ENCODE results near the gene FBLN5.
"Not testable (repeated sequence)": the region's sequence is repeated elsewhere in the genome, so short reads cannot be mapped to it uniquely, and the experiment has no call there.

FBLN5 gene

GRCh38 chr14:91912035-91912434 lies 35.5 kb downstream of the FBLN5 start:
- in situ Hi-C loops (cut with HindIII; ENCODE audit: low pct_unique_long_range_greater_than_20kb, low sequenced_read_pairs): no loop called here
- TF ChIP-seq JUND (IDR thresholded peaks at IDR 0.05; ENCODE audit: low read depth): no peak
- DNase-seq (ENCODE audit: low read depth in 1 of 2, low spot score in 1 of 2): no peak

DNA sequence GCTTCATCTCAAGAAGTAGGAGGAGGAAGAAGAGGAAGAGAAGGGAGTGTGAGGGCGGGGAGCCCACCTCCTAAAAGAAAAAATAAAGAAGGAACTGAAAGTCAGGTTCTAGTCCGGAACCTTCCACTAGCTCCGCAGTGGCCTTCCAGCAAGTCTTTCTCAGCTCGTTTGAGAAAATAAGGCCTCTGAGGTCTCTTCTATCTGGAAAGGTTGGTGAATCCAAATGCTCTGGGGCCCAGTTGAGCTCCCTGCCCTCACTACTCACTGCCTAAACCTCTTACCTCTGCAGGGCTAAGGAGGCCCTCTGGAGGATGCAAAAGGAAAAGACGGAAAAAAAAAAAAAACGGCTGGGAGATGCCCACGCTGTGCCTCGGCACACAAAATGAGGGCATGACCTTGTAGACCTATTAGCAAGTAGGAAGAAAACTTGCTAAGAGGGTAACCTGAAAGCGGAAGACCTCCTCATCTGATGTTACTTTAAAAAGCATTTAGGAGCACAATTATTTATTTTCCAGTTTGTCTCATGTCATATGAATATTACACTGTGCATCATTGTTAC lies 35.9 kb downstream of the FBLN5 start:
- DNase-seq (ENCODE audit: low read depth in 1 of 2, low spot score in 1 of 2): peak; percentile 67 to 82
- no peak for TF ChIP-seq JUND (IDR thresholded peaks at IDR 0.05; ENCODE audit: low read depth)
- in situ Hi-C loops (cut with HindIII; ENCODE audit: low pct_unique_long_range_greater_than_20kb, low sequenced_read_pairs): no loop called here

DNA sequence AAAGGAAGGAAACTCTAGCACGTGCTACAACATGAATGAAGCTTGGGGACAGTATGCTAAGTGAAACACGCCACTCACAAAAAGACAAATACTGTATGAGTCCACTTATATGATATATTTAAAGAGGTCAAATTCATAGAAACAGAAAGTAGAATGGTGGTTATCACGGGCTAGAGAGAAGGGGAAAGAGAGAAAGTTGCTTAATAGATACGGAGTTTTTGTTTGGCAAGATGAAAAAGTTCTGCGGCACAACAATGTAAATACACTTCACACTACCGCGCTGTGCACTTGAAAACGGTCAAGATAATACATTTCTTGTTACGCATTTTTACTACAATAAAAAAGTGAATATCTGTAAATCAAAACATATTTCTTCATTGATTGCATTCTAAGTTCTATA lies 37.3 kb downstream of the FBLN5 start:
- no peak for TF ChIP-seq JUND (IDR thresholded peaks at IDR 0.05; ENCODE audit: low read depth)
- in situ Hi-C loops (cut with HindIII; ENCODE audit: low pct_unique_long_range_greater_than_20kb, low sequenced_read_pairs): no loop called here
- DNase-seq (ENCODE audit: low read depth in 1 of 2, low spot score in 1 of 2): no peak

GRCh38 chr14:91906374-91906773 lies 41.1 kb downstream of the FBLN5 start:
- no peak for TF ChIP-seq JUND (IDR thresholded peaks at IDR 0.05; ENCODE audit: low read depth)
- no peak for DNase-seq (ENCODE audit: low read depth in 1 of 2, low spot score in 1 of 2)
- in situ Hi-C loops (cut with HindIII; ENCODE audit: low pct_unique_long_range_greater_than_20kb, low sequenced_read_pairs): no loop called here

GRCh38 chr14:91904956-91905645 lies 42.4 kb downstream of the FBLN5 start:
- in situ Hi-C loops (cut with HindIII; ENCODE audit: low pct_unique_long_range_greater_than_20kb, low sequenced_read_pairs): no loop called here
- DNase-seq (ENCODE audit: low read depth in 1 of 2, low spot score in 1 of 2): no peak
- TF ChIP-seq JUND (IDR thresholded peaks at IDR 0.05; ENCODE audit: low read depth): no peak

GRCh38 chr14:91904483-91904882 lies 43.0 kb downstream of the FBLN5 start:
- in situ Hi-C loops (cut with HindIII; ENCODE audit: low pct_unique_long_range_greater_than_20kb, low sequenced_read_pairs): no loop called here
- DNase-seq (ENCODE audit: low read depth in 1 of 2, low spot score in 1 of 2): no peak
- no peak for TF ChIP-seq JUND (IDR thresholded peaks at IDR 0.05; ENCODE audit: low read depth)

DNA sequence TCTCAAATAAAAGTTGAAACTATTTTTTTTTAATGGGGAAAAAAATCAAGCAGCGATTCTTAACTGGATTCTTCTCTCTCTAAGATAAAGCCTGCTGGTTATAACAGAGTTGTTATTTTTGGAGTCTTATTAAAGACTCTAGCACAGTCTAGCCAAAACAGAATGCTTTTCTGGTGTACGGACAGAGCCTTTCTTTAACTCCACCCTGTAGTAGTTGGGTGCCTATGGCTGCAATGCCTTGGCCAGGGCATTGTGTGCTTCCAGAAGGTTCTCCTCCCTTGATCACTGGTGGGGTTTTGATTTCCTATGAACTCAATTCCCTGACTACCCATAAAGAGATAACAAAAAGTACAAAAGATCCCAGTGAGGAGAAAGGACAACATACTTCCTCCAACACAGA lies 44.4 kb downstream of the FBLN5 start:
- no peak for DNase-seq (ENCODE audit: low read depth in 1 of 2, low spot score in 1 of 2)
- in situ Hi-C loops (cut with HindIII; ENCODE audit: low pct_unique_long_range_greater_than_20kb, low sequenced_read_pairs): no loop called here
- no peak for TF ChIP-seq JUND (IDR thresholded peaks at IDR 0.05; ENCODE audit: low read depth)

- no peak for TF ChIP-seq JUND (IDR thresholded peaks at IDR 0.05; ENCODE audit: low read depth)
- in situ Hi-C loops (cut with HindIII; ENCODE audit: low pct_unique_long_range_greater_than_20kb, low sequenced_read_pairs): no loop called here
- no peak for DNase-seq (ENCODE audit: low read depth in 1 of 2, low spot score in 1 of 2)
Measured at GRCh38 chr14:91902336-91902735, 45.2 kb downstream of the FBLN5 start.

DNA sequence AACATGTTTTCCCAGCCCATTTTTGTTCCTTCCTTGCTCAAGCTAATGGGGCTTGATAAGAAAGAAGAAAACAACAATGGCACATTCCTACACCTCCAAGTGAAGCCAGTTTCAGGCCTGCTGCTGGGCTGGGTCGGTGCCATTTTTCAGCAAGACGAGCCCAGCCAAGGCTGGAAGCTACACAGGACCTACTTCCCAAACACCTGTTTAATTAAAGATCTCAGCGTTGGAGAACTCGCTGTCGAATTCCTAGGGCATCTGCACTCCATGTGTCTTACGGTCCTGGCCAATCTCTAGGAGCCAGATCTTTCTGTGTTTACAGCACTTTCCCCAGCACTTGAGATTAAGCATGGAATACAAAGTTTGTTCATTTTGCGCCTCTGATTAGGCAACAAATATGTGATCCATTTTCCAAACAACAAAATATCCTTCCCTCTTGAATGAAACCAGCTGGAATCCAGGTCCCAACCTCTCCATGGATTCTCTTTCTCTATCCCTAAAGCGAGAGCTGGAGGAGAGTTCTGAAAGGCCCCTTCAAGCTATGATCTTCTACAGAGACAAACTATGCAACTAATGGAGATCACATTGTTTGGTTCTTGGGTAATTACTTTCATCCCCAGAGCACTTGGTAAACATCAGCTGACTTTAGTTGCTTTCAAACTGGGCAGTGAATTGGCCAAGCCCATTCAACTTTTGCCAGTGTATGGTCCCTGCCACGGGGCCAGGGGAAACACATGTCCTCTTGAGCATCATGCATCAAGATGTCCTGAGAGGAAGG lies 45.9 kb downstream of the FBLN5 start:
- DNase-seq (ENCODE audit: low read depth in 1 of 2, low spot score in 1 of 2): no peak
- no peak for TF ChIP-seq JUND (IDR thresholded peaks at IDR 0.05; ENCODE audit: low read depth)
- in situ Hi-C loops (cut with HindIII; ENCODE audit: low pct_unique_long_range_greater_than_20kb, low sequenced_read_pairs): no loop called here

- TF ChIP-seq JUND (IDR thresholded peaks at IDR 0.05; ENCODE audit: low read depth): no peak
- DNase-seq (ENCODE audit: low read depth in 1 of 2, low spot score in 1 of 2): no peak
- in situ Hi-C loops (cut with HindIII; ENCODE audit: low pct_unique_long_range_greater_than_20kb, low sequenced_read_pairs): no loop called here
Measured at GRCh38 chr14:91899806-91900205, 47.7 kb downstream of the FBLN5 start.

DNA sequence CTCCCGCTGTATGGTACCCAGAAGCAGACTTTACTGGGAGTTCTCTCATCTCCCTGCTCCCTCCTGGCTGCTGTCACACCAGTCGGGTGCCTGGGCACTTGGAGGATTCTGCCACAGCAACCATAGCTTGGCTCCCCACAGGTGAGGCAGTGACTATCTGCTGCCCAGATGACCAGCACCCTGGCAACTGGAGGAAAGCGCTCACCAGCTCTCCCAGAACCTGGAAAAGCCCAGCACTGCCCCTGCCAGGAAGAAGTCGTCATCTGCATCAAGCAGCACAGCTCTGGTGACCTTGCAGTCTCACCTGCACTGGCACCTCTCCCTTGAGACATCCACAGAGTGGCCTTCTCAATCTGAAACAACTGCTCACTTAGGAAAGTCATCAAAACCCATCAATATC lies 48.3 kb downstream of the FBLN5 start:
- in situ Hi-C loops (cut with HindIII; ENCODE audit: low pct_unique_long_range_greater_than_20kb, low sequenced_read_pairs): no loop called here
- DNase-seq (ENCODE audit: low read depth in 1 of 2, low spot score in 1 of 2): peak; percentile 66 to 89
- no peak for TF ChIP-seq JUND (IDR thresholded peaks at IDR 0.05; ENCODE audit: low read depth)

GRCh38 chr14:91898372-91898771 lies 49.1 kb downstream of the FBLN5 start:
- no peak for TF ChIP-seq JUND (IDR thresholded peaks at IDR 0.05; ENCODE audit: low read depth)
- no peak for DNase-seq (ENCODE audit: low read depth in 1 of 2, low spot score in 1 of 2)
- in situ Hi-C loops (cut with HindIII; ENCODE audit: low pct_unique_long_range_greater_than_20kb, low sequenced_read_pairs): no loop called here

- in situ Hi-C loops (cut with HindIII; ENCODE audit: low pct_unique_long_range_greater_than_20kb, low sequenced_read_pairs): not testable (repeated sequence)
Measured at GRCh38 chr14:91897716-91898115, 49.8 kb downstream of the FBLN5 start.

More at GRCh38 chr14:91897716-91898115, 49.8 kb downstream of the FBLN5 start:
- DNase-seq (ENCODE audit: low read depth in 1 of 2, low spot score in 1 of 2): not testable (repeated sequence)

Data from T47D (cell line).